GM21576 (cell line): ENCODE results near the gene RTBDN.

Experiments used
- ATAC-seq: cut with Tn5 transposase; IDR thresholded peaks from one replicate; pipeline ENCODE4 v1.9.1; 2021; ENCODE audit warnings: mild to moderate bottlenecking, moderate library complexity; ENCODE audit not compliant: unreplicated experiment

Gene RTBDN

GRCh38 chr19:12793290-12794195 is 40.8 kb downstream of the RTBDN start:
- no peak for ATAC-seq

GRCh38 chr19:12792853-12793289 is 41.5 kb downstream of the RTBDN start:
- no peak for ATAC-seq

- ATAC-seq, result no peak
Observed at GRCh38 chr19:12792051-12792852, 42.1 kb downstream of the RTBDN start.

GRCh38 chr19:12791345-12792050 is 42.9 kb downstream of the RTBDN start, which contains the start of gene JUNB:
JUNB (plus strand) TSS chr19:12791486; CDS start chr19:12791772, 286 bp downstream.
- peak; percentile 26 for ATAC-seq

- no peak for ATAC-seq
Observed at GRCh38 chr19:12790628-12791344, 43.6 kb downstream of the RTBDN start.

- peak; percentile 30 for ATAC-seq
Observed at GRCh38 chr19:12789904-12790619, 44.3 kb downstream of the RTBDN start.

- no peak for ATAC-seq
Observed at GRCh38 chr19:12789098-12789903, 45.1 kb downstream of the RTBDN start.

- ATAC-seq, result no peak
Observed at GRCh38 chr19:12788682-12789097, 45.7 kb downstream of the RTBDN start.

- ATAC-seq, result no peak
Observed at GRCh38 chr19:12788042-12788681, 46.2 kb downstream of the RTBDN start.

- no peak for ATAC-seq
Observed at GRCh38 chr19:12787458-12787857, 46.9 kb downstream of the RTBDN start.

- ATAC-seq, result no peak
Observed at GRCh38 chr19:12786952-12787351, 47.4 kb downstream of the RTBDN start.

GRCh38 chr19:12786141-12786870 is 48.1 kb downstream of the RTBDN start:
- no peak for ATAC-seq

GRCh38 chr19:12785431-12786031 is 48.8 kb downstream of the RTBDN start:
- ATAC-seq, result no peak

GRCh38 chr19:12784871-12785430 is 49.4 kb downstream of the RTBDN start:
- ATAC-seq, result no peak

- ATAC-seq, result no peak
Observed at GRCh38 chr19:12784394-12784870, 49.9 kb downstream of the RTBDN start.

- no peak for ATAC-seq
Observed at GRCh38 chr19:12783849-12784393, 50.5 kb downstream of the RTBDN start.
